HG03439 (cell line): Measurements from ENCODE around the gene ING4.

Experiments used
- ATAC-seq: cut with Tn5 transposase; IDR thresholded peaks from one replicate; pipeline ENCODE4 v1.9.1; 2021; ENCODE audit warnings: mild to moderate bottlenecking, moderate library complexity; ENCODE audit not compliant: unreplicated experiment

Gene ING4

GRCh38 chr12:6639151-6639801 is 23.6 kb downstream of the ING4 start:
- ATAC-seq: no peak

GRCh38 chr12:6638305-6638704 is 24.6 kb downstream of the ING4 start:
- ATAC-seq: no peak

- no peak for ATAC-seq
Measured at GRCh38 chr12:6635856-6636531, 26.9 kb downstream of the ING4 start, which contains the start of gene LPAR5. TSS of gene LPAR5 (minus strand) at chr12:6635959. CDS start at chr12:6621248, 14,711 bp downstream.

- no peak for ATAC-seq
Measured at GRCh38 chr12:6635375-6635855, 27.5 kb downstream of the ING4 start.

- ATAC-seq: peak; percentile 62
Measured at GRCh38 chr12:6632026-6632983, 30.6 kb downstream of the ING4 start.

GRCh38 chr12:6631549-6631961 is 31.4 kb downstream of the ING4 start:
- ATAC-seq: no peak

- ATAC-seq: no peak
Measured at GRCh38 chr12:6630736-6631135, 32.2 kb downstream of the ING4 start.

- no peak for ATAC-seq
Measured at GRCh38 chr12:6627616-6628015, 35.3 kb downstream of the ING4 start.

- ATAC-seq: no peak
Measured at GRCh38 chr12:6626654-6627283, 36.1 kb downstream of the ING4 start.

GRCh38 chr12:6620885-6621274 is 42.0 kb downstream of the ING4 start:
- ATAC-seq: no peak

- no peak for ATAC-seq
Measured at GRCh38 chr12:6620137-6620884, 42.6 kb downstream of the ING4 start.

- ATAC-seq: no peak
Measured at GRCh38 chr12:6618483-6619225, 44.3 kb downstream of the ING4 start.

- no peak for ATAC-seq
Measured at GRCh38 chr12:6615802-6616201, 47.1 kb downstream of the ING4 start.

GRCh38 chr12:6614513-6615172 is 48.3 kb downstream of the ING4 start:
- ATAC-seq: no peak

GRCh38 chr12:6613776-6614512 is 49.0 kb downstream of the ING4 start:
- no peak for ATAC-seq

- no peak for ATAC-seq
Measured at GRCh38 chr12:6613015-6613775, 49.7 kb downstream of the ING4 start.

- ATAC-seq: no peak
Measured at GRCh38 chr12:6612652-6613014, 50.3 kb downstream of the ING4 start.

GRCh38 chr12:6612247-6612646 is 50.7 kb downstream of the ING4 start:
- ATAC-seq: no peak
